KOPT-K1 (cell line): Measurements from ENCODE around the gene ADAT3.
A peak's percentile ranks its signal among the peaks of the same experiment; 100 is the strongest.
"Not testable (repeated sequence)": the region's sequence is repeated elsewhere in the genome, so short reads cannot be mapped to it uniquely, and the experiment has no call there.

Source experiments
- H3K27ac ChIP-seq: fragments of 200-600 bp; sonication (generic); 2 replicates; pipeline ENCODE4 v1.5.1; 2016; ENCODE audit warnings: antibody characterized with exemption, mild to moderate bottlenecking, low read depth, low read length; ENCODE audit not compliant: poor library complexity, severe bottlenecking
- H3K36me3 ChIP-seq: fragments of 200-600 bp; sonication (generic); 2 replicates; pipeline ENCODE4 v1.5.1; 2017; ENCODE audit warnings: antibody characterized with exemption, mild to moderate bottlenecking, low read length, moderate library complexity; ENCODE audit not compliant: insufficient read depth
- H3K9me3 ChIP-seq: fragments of 200-600 bp; sonication (generic); 2 replicates; pipeline ENCODE4 v1.5.1; 2017; ENCODE audit warnings: antibody characterized with exemption, low read length, mild to moderate bottlenecking; ENCODE audit not compliant: insufficient read depth, poor library complexity, severe bottlenecking

Gene ADAT3

DNA sequence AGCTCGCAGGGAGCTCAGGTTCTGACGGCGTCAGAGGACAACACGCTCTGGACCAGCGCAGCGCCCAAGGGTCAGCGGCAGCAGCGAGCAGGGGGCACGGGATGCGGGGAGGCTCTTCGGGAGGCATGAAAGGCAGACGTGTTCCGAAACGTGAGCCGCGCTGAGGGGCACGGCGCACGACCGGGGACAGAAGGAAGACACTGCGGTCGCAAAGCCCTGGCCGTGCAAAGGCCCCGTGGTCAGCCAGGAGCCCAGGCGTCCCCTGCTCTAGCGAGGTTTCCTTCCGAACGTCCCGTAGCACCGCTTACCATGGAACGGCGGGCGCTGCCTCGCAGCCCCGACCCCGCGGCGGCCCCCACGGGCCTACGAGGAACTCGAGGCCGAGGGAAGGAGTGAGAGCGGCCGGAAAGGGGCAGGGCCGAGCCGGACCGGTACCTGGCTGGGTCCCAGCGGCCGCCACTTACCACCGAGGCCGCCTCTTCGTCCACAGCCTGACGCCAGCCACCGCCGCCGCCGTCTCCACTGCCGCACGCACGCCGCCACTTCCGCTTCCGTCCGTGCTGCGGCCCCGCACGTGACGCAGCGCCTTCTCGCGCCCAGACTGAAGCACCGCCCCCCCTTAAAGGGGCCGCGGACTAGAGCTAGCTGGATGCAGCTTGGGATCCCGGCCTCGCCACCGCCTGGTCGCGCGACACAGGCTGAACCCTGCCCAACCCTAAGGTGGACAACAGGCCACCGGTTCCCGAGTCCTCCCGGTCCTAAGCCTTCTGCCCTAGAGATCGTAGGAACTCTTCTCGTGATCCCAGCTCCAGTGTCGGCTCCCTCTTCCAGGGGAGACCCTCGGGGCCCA is 29.3 kb upstream of the ADAT3 start:
- Histone ChIP-seq H3K9me3 (no peaks in the 10 kb centered on the region), H3K27ac (peak overlapping the region; percentile 88), H3K36me3 (peaks cover 32% of the 10 kb centered on the region)

GRCh38 chr19:1876496-1877279 is 28.5 kb upstream of the ADAT3 start:
- peak overlapping the region; percentile 88 for H3K27ac ChIP-seq
- H3K9me3 ChIP-seq: not testable (repeated sequence)
- H3K36me3 ChIP-seq: peaks cover 24% of the 10 kb centered on the region

- not testable (repeated sequence) for H3K27ac ChIP-seq, H3K9me3 ChIP-seq
- H3K36me3 ChIP-seq: peaks cover 18% of the 10 kb centered on the region
Measured at GRCh38 chr19:1877280-1877660, 27.9 kb upstream of the ADAT3 start.

GRCh38 chr19:1878583-1878982 is 26.6 kb upstream of the ADAT3 start:
- H3K27ac ChIP-seq, H3K36me3 ChIP-seq: not testable (repeated sequence)

DNA sequence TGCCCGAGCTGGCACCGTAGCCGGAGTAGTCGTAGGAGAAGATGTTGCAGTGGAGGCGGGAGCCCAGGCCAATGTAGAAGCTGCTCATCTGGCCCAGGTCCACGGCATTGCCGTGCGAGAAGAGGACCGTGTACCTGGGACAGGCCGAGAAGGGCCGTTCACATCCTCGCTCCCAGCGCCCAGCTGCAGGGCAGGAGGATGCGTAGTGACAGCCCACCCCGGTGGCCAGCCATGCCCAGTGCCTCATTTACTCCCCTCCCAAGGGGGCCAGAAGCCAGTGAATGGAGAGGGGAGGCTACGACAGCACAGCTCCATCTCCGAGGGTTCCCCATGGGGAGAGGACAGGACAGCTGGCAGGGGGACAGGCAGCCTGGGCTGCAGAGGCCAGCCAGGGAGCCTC is 25.2 kb upstream of the ADAT3 start:
- H3K9me3 ChIP-seq, H3K27ac ChIP-seq, H3K36me3 ChIP-seq: not testable (repeated sequence)

More at GRCh38 chr19:1878583-1878982, 26.6 kb upstream of the ADAT3 start:
- not testable (repeated sequence) for H3K9me3 ChIP-seq

GRCh38 chr19:1880611-1881392 is 24.4 kb upstream of the ADAT3 start:
- H3K27ac ChIP-seq: no peak overlapping the region
- H3K36me3 ChIP-seq: no peaks in the 10 kb centered on the region; the same call in 1 of the 2 replicates
- H3K9me3 ChIP-seq: no peaks in the 10 kb centered on the region

- H3K27ac ChIP-seq: peak overlapping the region; percentile 48
- not testable (repeated sequence) for H3K9me3 ChIP-seq, H3K36me3 ChIP-seq
Measured at GRCh38 chr19:1881393-1882088, 23.7 kb upstream of the ADAT3 start.

GRCh38 chr19:1882089-1882785 is 23.0 kb upstream of the ADAT3 start:
- Histone ChIP-seq H3K36me3 (no peaks in the 10 kb centered on the region; the same call in 1 of the 2 replicates), H3K27ac (peak overlapping the region; percentile 48), H3K9me3 (no peaks in the 10 kb centered on the region)

GRCh38 chr19:1882786-1883692 is 22.2 kb upstream of the ADAT3 start:
- H3K27ac ChIP-seq: peak overlapping the region; percentile 59
- no peaks in the 10 kb centered on the region for H3K9me3 ChIP-seq
- no peaks in the 10 kb centered on the region; the same call in 1 of the 2 replicates for H3K36me3 ChIP-seq

DNA sequence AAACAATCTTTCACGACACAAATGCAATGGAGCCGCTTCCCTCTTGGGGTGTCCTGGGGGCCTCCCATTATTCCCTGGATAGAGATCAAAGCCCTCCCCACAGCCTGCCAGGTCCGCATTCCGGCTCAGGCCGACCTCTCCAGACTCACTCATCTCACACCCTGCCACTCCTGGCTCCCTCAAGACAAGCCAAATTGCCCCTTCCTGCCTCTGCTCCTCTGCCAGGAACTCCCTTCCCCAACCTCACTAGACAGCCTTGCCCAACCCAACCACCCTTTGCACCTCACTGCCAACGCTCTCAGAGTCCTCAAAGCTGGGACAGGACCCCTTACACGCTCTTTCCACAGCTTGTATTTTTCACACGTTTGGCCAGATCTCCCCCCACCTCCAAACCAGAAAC is 21.4 kb upstream of the ADAT3 start:
- Histone ChIP-seq H3K36me3 (no peaks in the 10 kb centered on the region; the same call in 1 of the 2 replicates), H3K9me3 (no peaks in the 10 kb centered on the region), H3K27ac (peak overlapping the region; percentile 59)

GRCh38 chr19:1884291-1884718 is 20.9 kb upstream of the ADAT3 start:
- no peaks in the 10 kb centered on the region; the same call in 1 of the 2 replicates for H3K36me3 ChIP-seq
- no peaks in the 10 kb centered on the region for H3K9me3 ChIP-seq
- peak overlapping the region; percentile 59 for H3K27ac ChIP-seq

DNA sequence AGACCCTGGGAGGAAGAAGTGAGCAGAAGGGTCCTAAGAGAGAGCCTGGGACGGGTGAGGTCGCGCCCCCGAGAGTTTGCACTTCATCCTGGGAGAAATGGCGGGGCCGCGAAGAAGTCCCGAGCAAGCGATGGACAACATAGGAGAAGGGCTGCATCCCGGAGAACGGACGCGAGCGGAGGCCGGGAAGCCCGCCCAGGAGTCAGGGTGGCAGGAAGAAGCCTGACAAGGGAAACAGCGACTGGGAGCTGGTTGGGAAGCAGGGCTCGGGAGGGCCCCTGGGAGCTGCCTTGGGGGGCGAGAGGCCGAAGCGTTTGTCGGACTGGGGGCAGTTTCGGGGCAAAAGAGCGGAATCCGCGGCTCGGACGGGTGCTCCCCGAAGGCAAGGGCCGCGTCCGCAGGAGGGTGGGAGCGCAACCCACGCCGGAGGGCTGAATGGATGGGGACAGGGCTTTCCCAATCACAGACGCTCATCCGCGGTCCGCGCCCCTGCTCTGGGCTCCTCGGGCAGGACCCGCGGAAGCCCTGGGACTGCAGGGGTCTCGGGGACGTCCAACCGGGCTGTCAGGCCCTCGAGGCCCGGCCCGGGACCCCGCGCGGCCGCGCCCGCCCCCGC is 20.4 kb upstream of the ADAT3 start:
- peak overlapping the region; percentile 59 for H3K27ac ChIP-seq
- no peaks in the 10 kb centered on the region for H3K9me3 ChIP-seq
- H3K36me3 ChIP-seq: no peaks in the 10 kb centered on the region; the same call in 1 of the 2 replicates
